ENCODE data around the gene TSPAN31. TPM values are rescaled to one million over a fixed set of nuclear protein-coding genes. Genes with fewer than 3 reads are reported as not detected.
"Not testable (repeated sequence)": the region's sequence is repeated elsewhere in the genome, so short reads cannot be mapped to it uniquely, and the experiment has no call there.

TSPAN31 gene
- total RNA-seq: 10 to 100 TPM; 18.6 to 22.3 TPM

- peak; percentile 98 for DNase-seq
- Mint-ChIP-seq H3K9me3 (no peaks in the 10 kb centered on the region), H3K27me3 (no peaks in the 10 kb centered on the region), H3K4me1 (peaks cover 58% of the 10 kb centered on the region), H3K36me3 (ENCODE audit: low read depth) (peaks cover 40% of the 10 kb centered on the region), H3K4me3 (peak within 1 kb of the TSS; percentile 81), H3K27ac (peak within 1 kb of the TSS; percentile 92)
- CTCF ChIA-PET: interaction anchor here (0.5 to 2.2 kb wide), 6 partner anchors 10 to 1269 kb away, joined by 3 to 6 read pairs (median 4); no protein-coding TSS in a partner anchor
- POLR2A ChIA-PET: no interaction called here
Measured at GRCh38 chr12:57744777-57745484, at the start of gene TSPAN31. TSPAN31 (plus strand) TSS chr12:57745039; CDS start chr12:57745155, 116 bp downstream.

- DNase-seq: no peak
- Mint-ChIP-seq H3K9me3 (no peaks in the 10 kb centered on the region), H3K27ac (no peak overlapping the region), H3K4me1 (peaks cover 5% of the 10 kb centered on the region), H3K27me3 (peaks cover 6% of the 10 kb centered on the region), H3K36me3 (ENCODE audit: low read depth) (peaks cover 42% of the 10 kb centered on the region), H3K4me3 (peak overlapping the region; percentile 16)
- ChIA-PET POLR2A (no interaction called here), CTCF (no interaction called here)
Measured at GRCh38 chr12:57695770-57696432, 48.9 kb upstream of the TSPAN31 start.

- H3K27ac Mint-ChIP-seq: peak overlapping the region; percentile 7
- H3K9me3 Mint-ChIP-seq: no peaks in the 10 kb centered on the region
- ChIA-PET POLR2A (no interaction called here), CTCF (interaction anchor here (0.7 kb wide), 1 partner anchor 146 kb away, joined by 4 read pairs; no protein-coding TSS in a partner anchor)
- no peak overlapping the region for H3K4me3 Mint-ChIP-seq
- H3K36me3 Mint-ChIP-seq (ENCODE audit: low read depth): peaks cover 46% of the 10 kb centered on the region
- H3K4me1 Mint-ChIP-seq: peaks cover 5% of the 10 kb centered on the region
- DNase-seq: no peak
- peaks cover 1% of the 10 kb centered on the region for H3K27me3 Mint-ChIP-seq
Measured at GRCh38 chr12:57697076-57697475, 47.8 kb upstream of the TSPAN31 start.

GRCh38 chr12:57698414-57698813 is 46.4 kb upstream of the TSPAN31 start:
- peaks cover 5% of the 10 kb centered on the region for H3K4me1 Mint-ChIP-seq
- H3K27ac Mint-ChIP-seq: no peak overlapping the region
- no peak for DNase-seq
- peaks cover 60% of the 10 kb centered on the region for H3K36me3 Mint-ChIP-seq (ENCODE audit: low read depth)
- ChIA-PET POLR2A (no interaction called here), CTCF (interaction anchor here (0.7 kb wide), 1 partner anchor 42 kb away, joined by 3 read pairs; no protein-coding TSS in a partner anchor)
- no peak overlapping the region for H3K4me3 Mint-ChIP-seq
- H3K9me3 Mint-ChIP-seq: peaks cover 6% of the 10 kb centered on the region
- H3K27me3 Mint-ChIP-seq: no peaks in the 10 kb centered on the region

GRCh38 chr12:57700317-57700716 is 44.5 kb upstream of the TSPAN31 start:
- Mint-ChIP-seq H3K36me3 (ENCODE audit: low read depth) (peaks cover 75% of the 10 kb centered on the region), H3K9me3 (peaks cover 15% of the 10 kb centered on the region), H3K4me3 (no peak overlapping the region), H3K4me1 (peaks cover 5% of the 10 kb centered on the region), H3K27me3 (no peaks in the 10 kb centered on the region), H3K27ac (no peak overlapping the region)
- DNase-seq: no peak
- CTCF ChIA-PET: interaction anchor here (0.6 kb wide), 2 partner anchors 29 to 886 kb away, joined by 4 to 5 read pairs; no protein-coding TSS in a partner anchor
- POLR2A ChIA-PET: no interaction called here

GRCh38 chr12:57707250-57707649 is 37.6 kb upstream of the TSPAN31 start:
- ChIA-PET CTCF (interaction anchor here (1.2 kb wide), 1 partner anchor 15 kb away, joined by 4 read pairs; no protein-coding TSS in a partner anchor), POLR2A (no interaction called here)
- Mint-ChIP-seq H3K4me3 (no peak overlapping the region), H3K36me3 (ENCODE audit: low read depth) (peaks cover 62% of the 10 kb centered on the region), H3K4me1 (peaks cover 4% of the 10 kb centered on the region), H3K27ac (no peak overlapping the region), H3K27me3 (no peaks in the 10 kb centered on the region), H3K9me3 (peaks cover 15% of the 10 kb centered on the region)
- no peak for DNase-seq

GRCh38 chr12:57708296-57708695 is 36.5 kb upstream of the TSPAN31 start:
- ChIA-PET CTCF (interaction anchor here (0.6 kb wide), 1 partner anchor 24 kb away, joined by 3 read pairs; no protein-coding TSS in a partner anchor), POLR2A (no interaction called here)
- H3K4me1 Mint-ChIP-seq: peaks cover 4% of the 10 kb centered on the region
- peaks cover 8% of the 10 kb centered on the region for H3K9me3 Mint-ChIP-seq
- no peak overlapping the region for H3K27ac Mint-ChIP-seq
- no peak for DNase-seq
- H3K4me3 Mint-ChIP-seq: no peak overlapping the region
- H3K27me3 Mint-ChIP-seq: no peaks in the 10 kb centered on the region
- H3K36me3 Mint-ChIP-seq (ENCODE audit: low read depth): peaks cover 56% of the 10 kb centered on the region

- H3K4me1 Mint-ChIP-seq: peaks cover 4% of the 10 kb centered on the region
- peaks cover 33% of the 10 kb centered on the region for H3K36me3 Mint-ChIP-seq (ENCODE audit: low read depth)
- no peak for DNase-seq
- H3K9me3 Mint-ChIP-seq: no peaks in the 10 kb centered on the region
- no peaks in the 10 kb centered on the region for H3K27me3 Mint-ChIP-seq
- ChIA-PET CTCF (interaction anchor here (0.6 to 0.7 kb wide), 2 partner anchors 22 to 130 kb away, joined by 3 read pairs; no protein-coding TSS in a partner anchor), POLR2A (no interaction called here)
- no peak overlapping the region for H3K4me3 Mint-ChIP-seq
- no peak overlapping the region for H3K27ac Mint-ChIP-seq
Measured at GRCh38 chr12:57712701-57713100, 32.1 kb upstream of the TSPAN31 start.

- Mint-ChIP-seq H3K27ac (no peak overlapping the region), H3K27me3 (no peaks in the 10 kb centered on the region), H3K4me3 (no peak overlapping the region), H3K36me3 (ENCODE audit: low read depth) (peaks cover 38% of the 10 kb centered on the region), H3K4me1 (peaks cover 4% of the 10 kb centered on the region), H3K9me3 (no peaks in the 10 kb centered on the region)
- ChIA-PET CTCF (interaction anchor here (0.6 to 0.7 kb wide), 2 partner anchors 22 to 130 kb away, joined by 3 read pairs; no protein-coding TSS in a partner anchor), POLR2A (interaction anchor here (0.6 kb wide), 1 partner anchor 77 kb away, joined by 4 read pairs; no protein-coding TSS in a partner anchor)
- DNase-seq: no peak
Measured at GRCh38 chr12:57713209-57713608, 31.6 kb upstream of the TSPAN31 start.

GRCh38 chr12:57715036-57715748 is 29.6 kb upstream of the TSPAN31 start:
- POLR2A ChIA-PET, DNase-seq, CTCF ChIA-PET, H3K9me3 Mint-ChIP-seq, H3K27me3 Mint-ChIP-seq, H3K4me1 Mint-ChIP-seq, H3K4me3 Mint-ChIP-seq, H3K27ac Mint-ChIP-seq: not testable (repeated sequence)
- H3K36me3 Mint-ChIP-seq (ENCODE audit: low read depth): peaks cover 49% of the 10 kb centered on the region

- Mint-ChIP-seq H3K4me3 (no peak overlapping the region), H3K4me1 (peaks cover 1% of the 10 kb centered on the region), H3K27me3 (no peaks in the 10 kb centered on the region), H3K27ac (no peak overlapping the region), H3K36me3 (ENCODE audit: low read depth) (peaks cover 48% of the 10 kb centered on the region), H3K9me3 (no peaks in the 10 kb centered on the region)
- peak; percentile 4 for DNase-seq
- POLR2A ChIA-PET: no interaction called here
- CTCF ChIA-PET: no interaction called here
Measured at GRCh38 chr12:57715786-57716185, 29.1 kb upstream of the TSPAN31 start.

GRCh38 chr12:57716305-57716704 is 28.5 kb upstream of the TSPAN31 start:
- POLR2A ChIA-PET: no interaction called here
- CTCF ChIA-PET: no interaction called here
- peak; percentile 4 for DNase-seq
- Mint-ChIP-seq H3K9me3 (no peaks in the 10 kb centered on the region), H3K27me3 (no peaks in the 10 kb centered on the region), H3K4me1 (peaks cover 1% of the 10 kb centered on the region), H3K36me3 (ENCODE audit: low read depth) (peaks cover 50% of the 10 kb centered on the region), H3K27ac (no peak overlapping the region), H3K4me3 (no peak overlapping the region)

Measured in activated CD4-positive, alpha-beta T cell treated with anti-CD3 and anti-CD28 coated beads, Interleukin-2, amount 10 ng/mL, durations not matched to agents 7 days and 5 days (primary cell).